GM23248 (cell line): ENCODE measurements around the gene RBM19. TPM values are rescaled to one million over a fixed set of nuclear protein-coding genes. Genes with fewer than 3 reads are reported as not detected.

Experiments
- DNase-seq: peaks from one replicate; pipeline ENCODE4 v3.0.0-alpha.2; 2015
- H2AFZ ChIP-seq: fragments of 200-600 bp; sonication (generic); 2 replicates; pipeline ENCODE4 v1.6.1; 2016; ENCODE audit warnings: antibody characterized with exemption
- H3F3A ChIP-seq: fragments of 200-600 bp; sonication (generic); 2 replicates; pipeline ENCODE4 v1.6.1; 2016; ENCODE audit warnings: mild to moderate bottlenecking, antibody characterized with exemption, mixed run types; ENCODE audit not compliant: insufficient read depth
- H3K27ac ChIP-seq: fragments of 200-600 bp; sonication (generic); 2 replicates; pipeline ENCODE4 v1.5.1; 2016; ENCODE audit warnings: mild to moderate bottlenecking
- H3K27me3 ChIP-seq: fragments of 200-600 bp; sonication (generic); replicated peaks from 2 replicates; pipeline ENCODE4 v1.6.1; 2016; ENCODE audit warnings: mild to moderate bottlenecking; ENCODE audit not compliant: insufficient read depth
- H3K36me3 ChIP-seq: fragments of 200-600 bp; sonication (generic); 2 replicates; pipeline ENCODE4 v1.6.1; 2016; ENCODE audit warnings: low read depth, mild to moderate bottlenecking
- H3K4me1 ChIP-seq: fragments of 200-600 bp; sonication (generic); 2 replicates; pipeline ENCODE4 v1.6.1; 2016; ENCODE audit warnings: mild to moderate bottlenecking; ENCODE audit not compliant: insufficient read depth
- H3K4me2 ChIP-seq: fragments of 200-600 bp; sonication (generic); one replicate; pipeline ENCODE4 v1.6.1; 2016; ENCODE audit warnings: mild to moderate bottlenecking; ENCODE audit not compliant: unreplicated experiment
- H3K4me3 ChIP-seq: fragments of 200-600 bp; sonication (generic); 2 replicates; pipeline ENCODE4 v1.5.1; 2016; ENCODE audit warnings: mild to moderate bottlenecking
- H3K79me2 ChIP-seq: fragments of 200-600 bp; sonication (generic); 2 replicates; pipeline ENCODE4 v1.6.1; 2016; ENCODE audit warnings: mild to moderate bottlenecking; ENCODE audit not compliant: insufficient read depth
- H3K9ac ChIP-seq: fragments of 200-600 bp; sonication (generic); 2 replicates; pipeline ENCODE4 v1.6.1; 2016; ENCODE audit warnings: mild to moderate bottlenecking
- H3K9me2 ChIP-seq: fragments of 200-600 bp; sonication (generic); 2 replicates; pipeline ENCODE4 v1.6.1; 2016; ENCODE audit warnings: mixed run types, mild to moderate bottlenecking, moderate library complexity; ENCODE audit not compliant: insufficient read depth
- H3K9me3 ChIP-seq: fragments of 200-600 bp; sonication (generic); one replicate; pipeline ENCODE4 v1.6.1; 2017; ENCODE audit warnings: low read depth
- H4K20me1 ChIP-seq: fragments of 200-600 bp; sonication (generic); 2 replicates; pipeline ENCODE4 v1.6.0; 2016; ENCODE audit not compliant: insufficient read depth
- EZH2 ChIP-seq: fragments of 200-600 bp; sonication (generic); IDR thresholded peaks from 2 replicates; pipeline ENCODE4 v1.6.1; 2018; ENCODE audit warnings: antibody characterized with exemption, mild to moderate bottlenecking; ENCODE audit not compliant: insufficient read depth, poor library complexity, severe bottlenecking
- EZH2phosphoT487 ChIP-seq: fragments of 200-600 bp; sonication (generic); IDR thresholded peaks from 2 replicates; pipeline ENCODE4 v1.6.1; 2018; ENCODE audit warnings: antibody characterized with exemption, moderate library complexity, mild to moderate bottlenecking, low read depth; ENCODE audit not compliant: insufficient read depth
- WGBS, 2 experiments: methylation state at CpG; one replicate each; pipeline ENCODE4 v1.1.6; 2015 to 2017; ENCODE audit warnings: low lambda C conversion rate in 2 of 2, low coverage in 1 of 2; ENCODE audit errors: missing lambda C conversion rate in 2 of 2; 5-methylcytosine and 5-hydroxymethylcytosine counted together
- in situ Hi-C: fragments of 300-500 bp; cut with MboI; formaldehyde crosslinking; loops from 2 replicates; pipeline ENCODE4 v1.15.0; 2020
- polyA plus RNA-seq: library from polyadenylated mRNA; unstranded; fragments of >200 nt; fragmentation: Nextera tagmentation; extraction: Ambion mirVana; gene quantifications from 2 replicates; pipeline ENCODE4 v1.2.1, GENCODE V29; 2016
- total RNA-seq: library from RNA; depleted of rRNA; stranded (reverse); fragments of >200 nt; shearing (Covaris generic); gene quantifications from 2 replicates; pipeline ENCODE4 v1.2.3, GENCODE V29; 2014

RBM19 gene
- total and polyA plus RNA-seq, 2 experiments from 2014 or later: 14.8 to 17.1 TPM

DNA sequence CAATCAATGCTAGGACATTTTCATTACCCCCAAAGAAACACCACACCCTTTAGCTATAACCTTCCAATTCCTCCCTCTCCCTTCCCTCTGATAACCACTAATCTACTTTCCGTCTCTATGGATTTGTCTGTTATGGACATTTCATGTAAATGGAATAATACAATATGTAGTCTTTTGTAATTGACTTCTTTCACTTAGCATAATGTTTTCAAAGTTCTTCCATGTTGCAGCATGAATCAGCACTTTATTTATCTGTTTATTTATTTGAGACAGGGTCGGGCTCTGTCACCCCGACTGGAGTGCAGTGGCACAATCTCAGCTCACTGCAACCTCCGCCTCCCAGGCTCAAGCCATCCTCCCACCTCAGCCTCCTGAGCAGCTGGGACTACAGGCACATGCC is 1.2 kb upstream of the RBM19 start:
- whole genome bisulfite sequencing, 2 experiments: 93 to 94% methylated on average over 4 of the region's 4 CpGs
- Histone ChIP-seq H3K27ac (no peak overlapping the region), H3K4me3 (no peak overlapping the region), H3K9me2 (no peaks in the 10 kb centered on the region), H2AFZ (peak overlapping the region; percentile 95), H3K79me2 (peaks cover 34% of the 10 kb centered on the region), H3K9ac (no peak overlapping the region), H3K4me2 (no peak overlapping the region), H4K20me1 (no peaks in the 10 kb centered on the region), H3K4me1 (peaks cover 3% of the 10 kb centered on the region), H3K36me3 (no peaks in the 10 kb centered on the region), H3F3A (no peaks in the 10 kb centered on the region), H3K27me3 (no peaks in the 10 kb centered on the region; the same call in none of the 2 replicates), H3K9me3 (no peaks in the 10 kb centered on the region)
- no peak for TF ChIP-seq EZH2
- TF ChIP-seq EZH2phosphoT487: no peak
- in situ Hi-C loops: no loop called here
- DNase-seq: no peak

DNA sequence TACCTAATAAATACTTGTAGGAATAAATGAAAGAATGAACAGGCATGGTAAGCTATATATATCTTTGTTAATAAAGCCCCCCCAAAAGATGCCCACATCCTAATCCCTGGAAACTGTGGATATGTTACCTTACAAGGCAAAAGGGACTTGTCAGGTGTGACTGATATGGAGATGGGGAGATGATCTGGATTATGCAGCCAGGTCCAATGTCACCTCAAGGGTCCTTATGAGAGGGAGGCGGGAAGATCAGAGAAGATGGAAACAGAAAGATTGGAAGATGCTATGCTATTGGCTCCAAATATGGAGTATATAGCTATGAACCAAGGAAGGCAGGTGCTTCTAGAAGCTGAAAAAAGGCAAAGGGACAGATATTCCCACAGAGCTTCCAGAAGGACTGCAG is 3.4 kb downstream of the RBM19 start:
- no peak for DNase-seq
- TF ChIP-seq EZH2 (no peak), EZH2phosphoT487 (no peak)
- Histone ChIP-seq H2AFZ (no peak overlapping the region), H3K27ac (no peak overlapping the region), H3K4me1 (peaks cover 5% of the 10 kb centered on the region), H3K9ac (no peak overlapping the region), H3K4me3 (no peak overlapping the region), H3F3A (no peaks in the 10 kb centered on the region), H3K79me2 (peaks cover 34% of the 10 kb centered on the region), H3K9me2 (no peaks in the 10 kb centered on the region), H3K4me2 (no peak overlapping the region), H3K9me3 (no peaks in the 10 kb centered on the region), H3K27me3 (no peaks in the 10 kb centered on the region), H3K36me3 (peaks cover 11% of the 10 kb centered on the region; the same call in 1 of the 2 replicates), H4K20me1 (no peaks in the 10 kb centered on the region)
- 100% methylated on average over 1 of the region's 1 CpG for WGBS, 2 experiments
- in situ Hi-C loops: no loop called here

DNA sequence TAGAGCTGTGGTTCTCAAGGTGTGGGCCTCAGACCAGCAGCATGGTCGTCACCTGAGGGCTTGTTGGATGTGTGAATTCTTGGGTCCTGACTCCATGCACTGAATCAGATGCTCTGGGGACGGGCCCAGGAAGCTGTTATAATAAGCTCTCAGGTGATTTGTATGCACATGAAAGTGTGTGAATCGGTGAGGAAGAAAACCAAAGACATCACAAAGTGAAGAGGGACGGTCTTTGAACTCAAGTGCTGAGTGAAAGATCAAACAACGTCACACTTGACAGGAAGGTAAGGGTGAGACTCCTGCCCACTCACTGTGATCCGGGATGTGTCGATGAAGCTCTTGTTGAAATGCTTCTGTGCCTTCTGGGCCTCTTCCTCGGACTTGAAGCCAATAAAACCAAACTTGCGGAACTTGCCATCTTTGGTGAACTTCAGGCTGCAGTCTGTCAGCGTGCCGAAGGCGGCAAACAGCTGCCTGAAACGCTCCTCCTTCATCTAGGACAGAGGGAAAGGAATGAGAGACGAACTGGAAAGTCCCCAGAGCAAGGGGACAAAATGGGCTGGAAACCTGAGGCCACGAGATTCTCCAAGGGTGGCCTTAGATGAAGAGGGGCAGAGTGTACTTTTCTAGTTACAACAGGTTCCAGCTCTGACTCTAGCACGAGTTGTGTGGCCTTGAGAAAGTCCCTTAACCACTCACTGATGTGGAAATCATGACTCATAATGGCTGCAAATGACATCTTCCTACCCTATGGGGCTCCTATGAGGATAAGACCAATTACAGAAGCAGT is 4.0 kb downstream of the RBM19 start:
- in situ Hi-C loops: no loop called here
- no peaks in the 10 kb centered on the region for H3K9me3 ChIP-seq
- peaks cover 11% of the 10 kb centered on the region; the same call in 1 of the 2 replicates for H3K36me3 ChIP-seq
- H3K9me2 ChIP-seq: no peaks in the 10 kb centered on the region
- H3K27me3 ChIP-seq: no peaks in the 10 kb centered on the region
- DNase-seq: peak; percentile 69
- no peaks in the 10 kb centered on the region for H3F3A ChIP-seq
- TF ChIP-seq EZH2phosphoT487 (no peak), EZH2 (no peak)
- H4K20me1 ChIP-seq: no peaks in the 10 kb centered on the region
- no peak overlapping the region for H3K4me2 ChIP-seq
- no peak overlapping the region for H3K27ac ChIP-seq
- H3K9ac ChIP-seq: no peak overlapping the region
- H3K4me1 ChIP-seq: peaks cover 5% of the 10 kb centered on the region
- H3K79me2 ChIP-seq: peaks cover 34% of the 10 kb centered on the region
- H3K4me3 ChIP-seq: no peak overlapping the region
- WGBS, 2 experiments: 79 to 83% methylated on average over 16 of the region's 16 CpGs
- H2AFZ ChIP-seq: no peak overlapping the region

DNA sequence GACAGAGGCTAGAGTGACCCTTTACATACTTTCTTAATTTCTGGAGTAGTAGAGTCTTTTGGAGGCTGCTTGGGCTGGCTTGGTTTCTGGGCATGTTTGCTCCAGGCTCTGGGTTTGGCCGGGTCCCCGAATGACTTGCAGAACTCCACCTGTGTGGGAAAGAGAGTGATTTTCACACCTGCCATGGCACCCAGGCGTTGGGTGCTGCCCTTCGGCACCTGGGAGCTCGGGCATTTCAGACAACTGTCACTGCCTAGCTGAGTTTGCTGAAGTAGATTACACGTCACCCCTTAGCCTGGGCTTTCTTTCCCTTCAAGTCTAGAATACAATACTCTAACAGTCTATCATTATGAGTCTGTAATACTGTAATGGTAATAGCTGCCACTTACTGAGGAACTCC is 6.1 kb downstream of the RBM19 start:
- DNase-seq: no peak
- Histone ChIP-seq H3K27me3 (no peaks in the 10 kb centered on the region), H3K4me1 (peaks cover 5% of the 10 kb centered on the region), H3K4me2 (no peak overlapping the region), H3K36me3 (peaks cover 11% of the 10 kb centered on the region; the same call in 1 of the 2 replicates), H4K20me1 (no peaks in the 10 kb centered on the region), H3K9ac (no peak overlapping the region), H3K9me2 (no peaks in the 10 kb centered on the region), H3K27ac (no peak overlapping the region), H3F3A (no peaks in the 10 kb centered on the region), H3K4me3 (no peak overlapping the region), H2AFZ (no peak overlapping the region), H3K79me2 (peaks cover 23% of the 10 kb centered on the region), H3K9me3 (no peaks in the 10 kb centered on the region)
- in situ Hi-C loops: no loop called here
- TF ChIP-seq EZH2 (no peak), EZH2phosphoT487 (no peak)
- WGBS, 2 experiments: 87 to 92% methylated on average over 6 of the region's 6 CpGs
